HCT116 (cell line): ENCODE data around the gene CASKIN2. TPM values are rescaled to one million over a fixed set of nuclear protein-coding genes. Genes with fewer than 3 reads are reported as not detected.

ENCODE experiments used
- ATAC-seq: fragments of 200-7000 bp; cut with Tn5 transposase; 2 replicates; pipeline ENCODE4 v1.9.1; 2020; ENCODE audit warnings: mild to moderate bottlenecking, moderate library complexity
- BruUV-seq: library from RNA; stranded (reverse); fragments of 400-500 nt; replicated peaks from 2 replicates; lab custom pipeline; 2021; lab: Mats Ljungman, UMichigan
- CTCF ChIA-PET: fragments of 300-600 bp; sonication (Branson Sonifier 250); formaldehyde crosslinking; loops from one replicate; lab custom pipeline; 2021; ENCODE audit warnings: antibody characterized with exemption; lab: Charles Lee
- POLR2A ChIA-PET: fragments of 300-600, 350-600 bp; sonication (Branson Sonifier 250); formaldehyde crosslinking; loops from one replicate; lab custom pipeline; 2021; ENCODE audit warnings: antibody characterized with exemption; lab: Charles Lee
- RAD21 ChIA-PET, 2 experiments: fragments of 300-600 bp; sonication (Branson Sonifier 250); formaldehyde crosslinking; loops; one replicate each; lab custom pipeline; 2023; ENCODE audit warnings: low total read pairs in 2 of 2; ENCODE audit not compliant: uncharacterized antibody in 2 of 2, unreplicated experiment in 2 of 2, low non-redundant PET in 1 of 2; lab: Charles Lee
- DNase-seq: peaks from one replicate; pipeline ENCODE4 v3.0.0-alpha.2; 2010; ENCODE audit warnings: low read depth, low spot score
- H2AFZ ChIP-seq: fragments of 200-600 bp; shearing (Covaris generic), sonication (generic); 2 replicates; pipeline ENCODE4 v1.6.1; 2017; ENCODE audit warnings: low read depth, mixed run types, mixed read lengths, antibody characterized with exemption, low read length; ENCODE audit not compliant: poor library complexity, severe bottlenecking
- H3K27ac ChIP-seq: 2 replicates; pipeline ENCODE4 v1.5.1; 2012; ENCODE audit warnings: low read depth, low read length
- H3K27me3 ChIP-seq: fragments of 200-600 bp; sonication (generic); 2 replicates; pipeline ENCODE4 v1.6.1; 2016; ENCODE audit warnings: mixed run types, low read length, mixed read lengths; ENCODE audit not compliant: insufficient read depth
- H3K36me3 ChIP-seq, 2 experiments: fragments of 200-500 bp in 1 of 2; fragments of 200-600 bp in 1 of 2; sonication (Bioruptor generic) in 1 of 2; sonication (generic) in 1 of 2; 2 replicates each; pipeline versions ENCODE4 v1.5.1 to v1.6.1; 2014 to 2016; ENCODE audit warnings: low read length in 2 of 2, inconsistent platforms in 1 of 2, mixed read lengths in 1 of 2, mixed run types in 1 of 2; ENCODE audit not compliant: insufficient read depth in 2 of 2, control insufficient read depth in 1 of 2
- H3K4me1 ChIP-seq, 2 experiments: fragments of 200-600 bp in 1 of 2; sonication (generic) in 1 of 2; 2 replicates each; pipeline versions ENCODE4 v1.5.1 to v1.6.1; 2012 to 2017; ENCODE audit warnings: low read length in 2 of 2, inconsistent platforms in 1 of 2, mild to moderate bottlenecking in 1 of 2, mixed read lengths in 1 of 2, mixed run types in 1 of 2, moderate library complexity in 1 of 2; ENCODE audit not compliant: insufficient read depth in 2 of 2, control insufficient read depth in 1 of 2
- H3K4me2 ChIP-seq: fragments of 200-600 bp; sonication (generic); 2 replicates; pipeline ENCODE4 v1.6.1; 2017; ENCODE audit warnings: mixed run types, low read length, mixed read lengths
- H3K4me3 ChIP-seq, 2 experiments: fragments of 200-600 bp in 1 of 2; sonication (generic) in 1 of 2; replicated peaks in 1 of 2; 2 replicates each; pipeline ENCODE4 v1.5.1; 2011 to 2016; ENCODE audit warnings: low read length in 2 of 2, control low read depth in 1 of 2, low read depth in 1 of 2, mild to moderate bottlenecking in 1 of 2, mixed read lengths in 1 of 2, mixed run types in 1 of 2
- H3K79me2 ChIP-seq: fragments of 200-600 bp; sonication (generic); 2 replicates; pipeline ENCODE4 v1.6.1; 2017; ENCODE audit warnings: mild to moderate bottlenecking, mixed run types, low read length, moderate library complexity, mixed read lengths; ENCODE audit not compliant: insufficient read depth
- H3K9ac ChIP-seq: fragments of 200-600 bp; sonication (generic); 2 replicates; pipeline ENCODE4 v1.6.1; 2016; ENCODE audit warnings: low read length, mixed read lengths
- H3K9me2 ChIP-seq: fragments of 200-600 bp; sonication (generic), shearing (Covaris generic); 2 replicates; pipeline ENCODE4 v1.6.1; 2017; ENCODE audit warnings: mixed run types, mild to moderate bottlenecking, moderate library complexity; ENCODE audit not compliant: insufficient read depth
- H3K9me3 ChIP-seq, 2 experiments: fragments of 200-500 bp in 1 of 2; fragments of 200-600 bp in 1 of 2; sonication (Bioruptor generic) in 1 of 2; sonication (generic) in 1 of 2; 2 replicates each; pipeline ENCODE4 v1.6.1; 2014 to 2017; ENCODE audit warnings: low read length in 2 of 2, mixed read lengths in 2 of 2, inconsistent platforms in 1 of 2, low read depth in 1 of 2, mild to moderate bottlenecking in 1 of 2, mixed run types in 1 of 2, moderate library complexity in 1 of 2; ENCODE audit not compliant: control insufficient read depth in 1 of 2, insufficient read depth in 1 of 2
- H4K20me1 ChIP-seq: fragments of 200-600 bp; sonication (generic), shearing (Covaris generic); 2 replicates; pipeline ENCODE4 v1.6.1; 2017; ENCODE audit warnings: mixed run types, mild to moderate bottlenecking, moderate library complexity; ENCODE audit not compliant: insufficient read depth
- ATF3 ChIP-seq: IDR thresholded peaks from 2 replicates; pipeline ENCODE4 v1.6.1; 2012
- CBX3 ChIP-seq: IDR thresholded peaks from 2 replicates; pipeline ENCODE4 v1.6.1; 2012; ENCODE audit warnings: low read depth
- CTCF ChIP-seq, 3 experiments: fragments of 200-600 bp in 1 of 3; sonication (generic) in 1 of 3; IDR thresholded peaks in 2 of 3; conservative IDR thresholded peaks in 1 of 3; 2 replicates each; pipeline ENCODE4 v1.5.1; 2012 to 2017; ENCODE audit warnings: low read depth in 2 of 3, low read length in 2 of 3, antibody characterized with exemption in 1 of 3, borderline replicate concordance in 1 of 3, control low read depth in 1 of 3, mild to moderate bottlenecking in 1 of 3, mixed read lengths in 1 of 3, mixed run types in 1 of 3, moderate library complexity in 1 of 3; ENCODE audit not compliant: insufficient read depth in 1 of 3
- EGR1 ChIP-seq: IDR thresholded peaks from 2 replicates; pipeline ENCODE4 v1.6.1; 2012; ENCODE audit warnings: low read depth
- ELF1 ChIP-seq: IDR thresholded peaks from 2 replicates; pipeline ENCODE4 v1.6.1; 2012; ENCODE audit warnings: low read depth, borderline replicate concordance
- EZH2 ChIP-seq: fragments of 200-600 bp; sonication (generic); IDR thresholded peaks from 2 replicates; pipeline ENCODE4 v1.6.1; 2017; ENCODE audit warnings: antibody characterized with exemption, mixed run types
- JUND ChIP-seq: IDR thresholded peaks from 2 replicates; pipeline ENCODE4 v1.6.1; 2012
- MAX ChIP-seq: IDR thresholded peaks from 2 replicates; pipeline ENCODE4 v1.6.1; 2012
- POLR2AphosphoS5 ChIP-seq: IDR thresholded peaks from 2 replicates; pipeline ENCODE4 v1.6.1; 2011; ENCODE audit warnings: mild to moderate bottlenecking, low read depth, low read length, moderate library complexity
- SIN3A ChIP-seq: IDR thresholded peaks from 2 replicates; pipeline ENCODE4 v1.6.1; 2012; ENCODE audit warnings: low read depth
- SP1 ChIP-seq: IDR thresholded peaks from 2 replicates; pipeline ENCODE4 v1.6.1; 2012; ENCODE audit warnings: low read depth
- SRF ChIP-seq: IDR thresholded peaks from 2 replicates; pipeline ENCODE4 v1.6.1; 2012; ENCODE audit warnings: low read depth
- TCF7L2 ChIP-seq: IDR thresholded peaks from 2 replicates; pipeline ENCODE4 v1.7.0; 2011; ENCODE audit warnings: borderline replicate concordance, inconsistent platforms; ENCODE audit not compliant: insufficient read depth, insufficient read length; ENCODE audit errors: extremely low read depth
- ZNF274 ChIP-seq: fragments of 200-500 bp; sonication (Bioruptor generic); IDR thresholded peaks from 2 replicates; pipeline ENCODE4 v1.6.1; 2014; ENCODE audit warnings: mild to moderate bottlenecking, low read depth, low read length, inconsistent platforms
- intact Hi-C: fragments of 100-400 bp; cut with micrococcal nuclease; formaldehyde crosslinking; loops from 2 replicates; pipeline ENCODE4 v1.10.0; 2022
- total RNA-seq: library from RNA; stranded (reverse); gene quantifications from one replicate; pipeline ENCODE4 v1.2.1, GENCODE V29; 2021; ENCODE audit not compliant: unreplicated experiment
- TF ChIP-seq, protein P1 (sequence below): IDR thresholded peaks from 2 replicates; pipeline ENCODE4 v1.6.1; 2012; ENCODE audit warnings: low read depth

Gene CASKIN2
- total RNA-seq, 1 experiment from 2014 or later: 38.4 TPM

DNA sequence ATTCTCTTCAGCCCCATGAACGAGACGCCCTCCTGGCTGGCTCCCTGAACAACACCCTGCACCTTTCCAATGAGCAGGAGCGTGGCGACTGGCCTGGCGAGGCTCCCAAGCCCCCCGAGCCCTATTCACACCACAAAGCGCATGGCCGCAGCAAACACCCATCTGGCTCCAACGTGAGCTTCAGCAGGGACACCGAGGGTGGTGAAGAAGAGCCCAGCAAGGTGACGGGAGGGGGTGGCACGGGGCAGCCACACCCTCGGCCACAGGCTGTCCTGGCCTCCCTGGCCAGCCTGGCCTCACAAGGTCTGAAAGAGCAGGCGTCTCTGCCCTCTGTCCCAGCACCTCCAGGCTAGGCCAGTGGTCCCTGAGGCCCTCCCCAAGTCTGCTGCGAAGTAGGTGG is 23.7 kb downstream of the CASKIN2 start:
- no peak for DNase-seq
- H3K4me3 ChIP-seq: no peak overlapping the region
- H3K9me3 ChIP-seq: no peaks in the 10 kb centered on the region
- H3K79me2 ChIP-seq: no peaks in the 10 kb centered on the region
- BruUV-seq: no TSS peak
- no peak overlapping the region for H3K27ac ChIP-seq
- no peak overlapping the region for H2AFZ ChIP-seq
- intact Hi-C loops: no loop called here
- no peaks in the 10 kb centered on the region for H4K20me1 ChIP-seq
- no peaks in the 10 kb centered on the region for H3K9me2 ChIP-seq
- peaks cover 2% of the 10 kb centered on the region in 2 experiments; a peak in 1 of 4 replicates for H3K36me3 ChIP-seq
- no peak for ATAC-seq
- no peaks in the 10 kb centered on the region for H3K4me1 ChIP-seq
- ChIA-PET POLR2A (no interaction called here), CTCF (no interaction called here), RAD21 (no interaction called here)
- no peaks in the 10 kb centered on the region for H3K27me3 ChIP-seq
- no peak for TF ChIP-seq CTCF (IDR thresholded peaks at IDR 0.05 in 2 of 3, conservative IDR thresholded peaks at IDR 0.05 in 1 of 3; ENCODE audit: borderline replicate concordance in 1 of 3, insufficient read depth in 1 of 3, low read depth in 2 of 3, low read length in 2 of 3)
- TF ChIP-seq ZNF274: no peak
- no peak for TF ChIP-seq POLR2AphosphoS5
- TF ChIP-seq SRF: no peak
- TF ChIP-seq ELF1: no peak
- TF ChIP-seq EZH2: no peak
- no peak overlapping the region for H3K9ac ChIP-seq
- no peak overlapping the region for H3K4me2 ChIP-seq

GRCh38 chr17:75490953-75491649 is 24.2 kb downstream of the CASKIN2 start:
- Histone ChIP-seq H3K9me3 (no peaks in the 10 kb centered on the region), H3K27ac (no peak overlapping the region), H3K36me3 (peaks cover 0 to 2% of the 10 kb centered on the region in 2 experiments; a peak in 1 of 4 replicates), H3K4me2 (no peak overlapping the region), H2AFZ (no peak overlapping the region), H3K79me2 (no peaks in the 10 kb centered on the region), H3K9ac (no peak overlapping the region), H4K20me1 (no peaks in the 10 kb centered on the region), H3K4me3 (no peak overlapping the region), H3K9me2 (no peaks in the 10 kb centered on the region), H3K27me3 (no peaks in the 10 kb centered on the region), H3K4me1 (no peaks in the 10 kb centered on the region)
- DNase-seq: no peak
- ChIA-PET CTCF (no interaction called here), POLR2A (no interaction called here), RAD21 (no interaction called here)
- no TSS peak for BruUV-seq
- ATAC-seq: no peak
- intact Hi-C loops: no loop called here
- no peak for TF ChIP-seq SRF
- no peak for TF ChIP-seq TCF7L2
- TF ChIP-seq JUND: no peak
- no peak for TF ChIP-seq SIN3A
- TF ChIP-seq SP1: no peak
- no peak for TF ChIP-seq EGR1
- TF ChIP-seq, protein P1, sequence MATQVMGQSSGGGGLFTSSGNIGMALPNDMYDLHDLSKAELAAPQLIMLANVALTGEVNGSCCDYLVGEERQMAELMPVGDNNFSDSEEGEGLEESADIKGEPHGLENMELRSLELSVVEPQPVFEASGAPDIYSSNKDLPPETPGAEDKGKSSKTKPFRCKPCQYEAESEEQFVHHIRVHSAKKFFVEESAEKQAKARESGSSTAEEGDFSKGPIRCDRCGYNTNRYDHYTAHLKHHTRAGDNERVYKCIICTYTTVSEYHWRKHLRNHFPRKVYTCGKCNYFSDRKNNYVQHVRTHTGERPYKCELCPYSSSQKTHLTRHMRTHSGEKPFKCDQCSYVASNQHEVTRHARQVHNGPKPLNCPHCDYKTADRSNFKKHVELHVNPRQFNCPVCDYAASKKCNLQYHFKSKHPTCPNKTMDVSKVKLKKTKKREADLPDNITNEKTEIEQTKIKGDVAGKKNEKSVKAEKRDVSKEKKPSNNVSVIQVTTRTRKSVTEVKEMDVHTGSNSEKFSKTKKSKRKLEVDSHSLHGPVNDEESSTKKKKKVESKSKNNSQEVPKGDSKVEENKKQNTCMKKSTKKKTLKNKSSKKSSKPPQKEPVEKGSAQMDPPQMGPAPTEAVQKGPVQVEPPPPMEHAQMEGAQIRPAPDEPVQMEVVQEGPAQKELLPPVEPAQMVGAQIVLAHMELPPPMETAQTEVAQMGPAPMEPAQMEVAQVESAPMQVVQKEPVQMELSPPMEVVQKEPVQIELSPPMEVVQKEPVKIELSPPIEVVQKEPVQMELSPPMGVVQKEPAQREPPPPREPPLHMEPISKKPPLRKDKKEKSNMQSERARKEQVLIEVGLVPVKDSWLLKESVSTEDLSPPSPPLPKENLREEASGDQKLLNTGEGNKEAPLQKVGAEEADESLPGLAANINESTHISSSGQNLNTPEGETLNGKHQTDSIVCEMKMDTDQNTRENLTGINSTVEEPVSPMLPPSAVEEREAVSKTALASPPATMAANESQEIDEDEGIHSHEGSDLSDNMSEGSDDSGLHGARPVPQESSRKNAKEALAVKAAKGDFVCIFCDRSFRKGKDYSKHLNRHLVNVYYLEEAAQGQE: no peak
- no peak for TF ChIP-seq ELF1
- no peak for TF ChIP-seq ATF3
- TF ChIP-seq MAX: no peak
- no peak for TF ChIP-seq CBX3
